Suprapubic skin (tissue), 3 donors: Measurements from ENCODE around the gene ALDH1A2.

Experiments used
- POLR2A ChIP-seq, 2 donors: fragments of 450-650 bp; IDR thresholded peaks; one replicate each; pipeline ENCODE4 v1.6.1; 2017; ENCODE audit warnings: antibody characterized with exemption in 2 of 2, mild to moderate bottlenecking in 2 of 2, moderate library complexity in 2 of 2
- TF ChIP-seq, protein P1 (sequence below), 2 donors: fragments of 200-600 bp in 1 of 2; fragments of 450-650 bp in 1 of 2; sonication (generic) in 1 of 2; IDR thresholded peaks; one replicate each; pipeline ENCODE4 v1.5.1; 2016 to 2019; ENCODE audit warnings: antibody characterized with exemption in 2 of 2, mild to moderate bottlenecking in 1 of 2, moderate library complexity in 1 of 2

DNA sequence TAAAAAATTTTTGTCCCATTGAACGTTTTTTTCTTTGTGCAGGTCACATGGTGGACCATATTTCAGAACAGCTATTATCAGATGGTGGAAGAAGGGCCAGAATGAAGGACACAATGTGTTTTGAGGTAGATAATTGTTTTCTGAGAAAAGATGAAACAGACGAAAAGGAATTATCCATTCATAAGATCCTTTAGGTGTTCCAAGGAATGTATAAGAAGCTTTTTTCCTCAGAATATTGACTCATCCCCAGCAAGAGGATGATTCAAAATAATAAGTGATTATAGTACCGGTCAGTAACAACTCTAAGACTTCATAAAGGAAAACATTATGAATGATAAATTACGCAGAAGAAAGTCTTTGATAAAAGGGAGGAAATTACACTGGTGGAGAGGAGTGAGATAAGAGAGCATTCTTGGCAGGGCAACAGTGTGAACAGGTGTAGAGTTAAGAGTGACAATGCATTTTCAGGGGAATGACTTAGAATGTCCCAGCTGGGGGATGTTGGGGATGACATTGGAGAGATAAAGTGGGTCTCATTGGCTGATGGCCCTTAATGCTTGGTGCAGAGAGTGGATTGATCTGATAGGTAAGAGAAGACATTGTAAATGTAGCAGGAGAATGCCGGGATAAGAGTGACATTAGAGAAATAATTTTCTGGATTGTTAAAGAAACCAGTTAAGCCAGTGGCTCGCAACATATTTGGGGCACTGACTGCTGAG, 45.6 kb upstream of the ALDH1A2 start:
- TF ChIP-seq, protein P1, sequence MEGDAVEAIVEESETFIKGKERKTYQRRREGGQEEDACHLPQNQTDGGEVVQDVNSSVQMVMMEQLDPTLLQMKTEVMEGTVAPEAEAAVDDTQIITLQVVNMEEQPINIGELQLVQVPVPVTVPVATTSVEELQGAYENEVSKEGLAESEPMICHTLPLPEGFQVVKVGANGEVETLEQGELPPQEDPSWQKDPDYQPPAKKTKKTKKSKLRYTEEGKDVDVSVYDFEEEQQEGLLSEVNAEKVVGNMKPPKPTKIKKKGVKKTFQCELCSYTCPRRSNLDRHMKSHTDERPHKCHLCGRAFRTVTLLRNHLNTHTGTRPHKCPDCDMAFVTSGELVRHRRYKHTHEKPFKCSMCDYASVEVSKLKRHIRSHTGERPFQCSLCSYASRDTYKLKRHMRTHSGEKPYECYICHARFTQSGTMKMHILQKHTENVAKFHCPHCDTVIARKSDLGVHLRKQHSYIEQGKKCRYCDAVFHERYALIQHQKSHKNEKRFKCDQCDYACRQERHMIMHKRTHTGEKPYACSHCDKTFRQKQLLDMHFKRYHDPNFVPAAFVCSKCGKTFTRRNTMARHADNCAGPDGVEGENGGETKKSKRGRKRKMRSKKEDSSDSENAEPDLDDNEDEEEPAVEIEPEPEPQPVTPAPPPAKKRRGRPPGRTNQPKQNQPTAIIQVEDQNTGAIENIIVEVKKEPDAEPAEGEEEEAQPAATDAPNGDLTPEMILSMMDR (IDR thresholded peaks at IDR 0.05): no peak
- no peak for TF ChIP-seq POLR2A (IDR thresholded peaks at IDR 0.05)
